ENCODE data around the gene B4GALT4.
"Not testable (repeated sequence)": the region's sequence is repeated elsewhere in the genome, so short reads cannot be mapped to it uniquely, and the experiment has no call there.

The B4GALT4 gene

DNA sequence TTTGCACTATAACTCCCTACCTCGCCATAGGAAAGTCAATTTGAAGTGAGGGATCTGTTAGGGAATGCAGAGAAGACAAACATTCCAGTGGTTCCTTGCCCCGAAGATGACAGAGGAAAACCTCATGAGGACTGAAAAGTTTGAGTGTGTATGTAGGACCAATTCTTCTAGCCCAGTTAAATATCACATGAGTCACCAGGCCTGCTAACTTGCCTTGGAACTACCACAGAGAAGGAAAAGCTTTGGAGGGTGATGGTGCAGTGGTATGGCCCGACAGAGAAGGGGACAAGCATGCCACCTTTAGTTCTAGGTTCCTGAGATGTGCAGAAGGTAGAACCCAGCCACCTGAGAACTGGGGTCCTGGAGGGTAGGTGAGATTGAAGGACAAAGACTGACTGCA, 69.9 kb downstream of the B4GALT4 start (continued):
- TF ChIP-seq, protein P1, sequence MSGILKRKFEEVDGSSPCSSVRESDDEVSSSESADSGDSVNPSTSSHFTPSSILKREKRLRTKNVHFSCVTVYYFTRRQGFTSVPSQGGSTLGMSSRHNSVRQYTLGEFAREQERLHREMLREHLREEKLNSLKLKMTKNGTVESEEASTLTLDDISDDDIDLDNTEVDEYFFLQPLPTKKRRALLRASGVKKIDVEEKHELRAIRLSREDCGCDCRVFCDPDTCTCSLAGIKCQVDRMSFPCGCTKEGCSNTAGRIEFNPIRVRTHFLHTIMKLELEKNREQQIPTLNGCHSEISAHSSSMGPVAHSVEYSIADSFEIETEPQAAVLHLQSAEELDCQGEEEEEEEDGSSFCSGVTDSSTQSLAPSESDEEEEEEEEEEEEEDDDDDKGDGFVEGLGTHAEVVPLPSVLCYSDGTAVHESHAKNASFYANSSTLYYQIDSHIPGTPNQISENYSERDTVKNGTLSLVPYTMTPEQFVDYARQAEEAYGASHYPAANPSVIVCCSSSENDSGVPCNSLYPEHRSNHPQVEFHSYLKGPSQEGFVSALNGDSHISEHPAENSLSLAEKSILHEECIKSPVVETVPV (CRISPR knock-in tag; IDR thresholded peaks at IDR 0.05), result no peak
- TF ChIP-seq CSDC2 (CRISPR knock-in tag; IDR thresholded peaks at IDR 0.05) (no peak), PPARA (CRISPR knock-in tag; IDR thresholded peaks at IDR 0.05; ENCODE audit: borderline replicate concordance) (no peak), SNAI2 (CRISPR knock-in tag; IDR thresholded peaks at IDR 0.05) (no peak), ARNTL (CRISPR knock-in tag; IDR thresholded peaks at IDR 0.05; ENCODE audit: borderline replicate concordance, low read depth) (no peak)

DNA sequence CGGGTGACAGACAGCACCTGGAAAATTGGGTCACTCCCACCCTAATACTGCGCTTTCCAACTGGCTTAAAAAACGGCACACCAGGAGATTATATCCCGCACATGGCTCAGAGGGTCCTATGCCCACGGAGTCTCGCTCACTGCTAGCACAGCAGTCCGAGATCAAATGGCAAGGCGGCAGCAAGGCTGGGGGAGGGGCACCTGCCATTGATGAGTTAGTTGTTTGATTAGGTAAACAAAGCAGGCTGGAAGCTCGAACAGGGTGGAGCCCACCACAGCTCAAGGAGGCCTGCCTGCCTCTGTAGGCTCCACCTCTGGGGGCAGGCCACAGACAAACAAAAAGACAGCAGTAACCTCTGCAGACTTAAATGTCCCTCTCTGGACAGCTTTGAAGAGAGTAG, 75.9 kb downstream of the B4GALT4 start:
- ATAC-seq, result not testable (repeated sequence)
